DND-41 (cell line): ENCODE results near the gene ERBB2.

Experiments used
- ATAC-seq: fragments of 200-7000 bp; cut with Tn5 transposase; 3 replicates; pipeline ENCODE4 v1.9.1; 2021; ENCODE audit warnings: low read depth; ENCODE audit not compliant: insufficient read depth
- DNase-seq: peaks from one replicate; pipeline ENCODE4 v3.0.0-alpha.2; 2020
- H2AFZ ChIP-seq: 2 replicates; pipeline ENCODE4 v1.6.0; 2012; ENCODE audit warnings: low read depth, low read length
- H3K27ac ChIP-seq: 2 replicates; pipeline ENCODE4 v1.5.1; 2012; ENCODE audit warnings: low read length, inconsistent platforms
- H3K27me3 ChIP-seq: fragments of 200-600 bp; sonication (generic); 2 replicates; pipeline ENCODE4 v1.6.0; 2012; ENCODE audit warnings: low read length, mild to moderate bottlenecking, inconsistent platforms; ENCODE audit not compliant: insufficient read depth, poor library complexity
- H3K36me3 ChIP-seq: 2 replicates; pipeline ENCODE4 v1.5.1; 2012; ENCODE audit warnings: low read length, inconsistent platforms; ENCODE audit not compliant: insufficient read depth
- H3K4me1 ChIP-seq: 2 replicates; pipeline ENCODE4 v1.5.1; 2012; ENCODE audit warnings: mild to moderate bottlenecking, low read length; ENCODE audit not compliant: insufficient read depth
- H3K4me2 ChIP-seq: 2 replicates; pipeline ENCODE4 v1.6.0; 2012; ENCODE audit warnings: mild to moderate bottlenecking, moderate library complexity, low read length, inconsistent platforms; ENCODE audit not compliant: insufficient read depth
- H3K4me3 ChIP-seq, 2 experiments: fragments of 200-600 bp in 1 of 2; shearing (Covaris generic) in 1 of 2; 2 replicates each; pipeline ENCODE4 v1.5.1; 2012 to 2016; ENCODE audit warnings: inconsistent platforms in 2 of 2, low read length in 2 of 2, mild to moderate bottlenecking in 2 of 2, low read depth in 1 of 2, moderate library complexity in 1 of 2
- H3K79me2 ChIP-seq: 2 replicates; pipeline ENCODE4 v1.6.0; 2012; ENCODE audit warnings: low read length, inconsistent platforms; ENCODE audit not compliant: insufficient read depth
- H3K9ac ChIP-seq: 2 replicates; pipeline ENCODE4 v1.6.0; 2012; ENCODE audit warnings: low read depth, mild to moderate bottlenecking, inconsistent platforms, low read length, moderate library complexity
- H3K9me3 ChIP-seq: 2 replicates; pipeline ENCODE4 v1.5.1; 2012; ENCODE audit warnings: low read length, moderate library complexity, mild to moderate bottlenecking, inconsistent platforms; ENCODE audit not compliant: insufficient read depth, severe bottlenecking
- H4K20me1 ChIP-seq: 2 replicates; pipeline ENCODE4 v1.6.0; 2012; ENCODE audit warnings: low read length; ENCODE audit not compliant: insufficient read depth
- EZH2 ChIP-seq: IDR thresholded peaks from 3 replicates; pipeline ENCODE4 v1.6.1; 2012; ENCODE audit warnings: borderline replicate concordance, low read depth, mild to moderate bottlenecking, moderate library complexity, low read length, inconsistent platforms; ENCODE audit not compliant: severe bottlenecking
- TF ChIP-seq, protein P1 (sequence below): IDR thresholded peaks from 2 replicates; pipeline ENCODE4 v1.5.1; 2012; ENCODE audit warnings: borderline replicate concordance, low read length, moderate library complexity, mild to moderate bottlenecking; ENCODE audit not compliant: poor library complexity, severe bottlenecking; ENCODE audit errors: extremely low read depth

ERBB2 gene

DNA sequence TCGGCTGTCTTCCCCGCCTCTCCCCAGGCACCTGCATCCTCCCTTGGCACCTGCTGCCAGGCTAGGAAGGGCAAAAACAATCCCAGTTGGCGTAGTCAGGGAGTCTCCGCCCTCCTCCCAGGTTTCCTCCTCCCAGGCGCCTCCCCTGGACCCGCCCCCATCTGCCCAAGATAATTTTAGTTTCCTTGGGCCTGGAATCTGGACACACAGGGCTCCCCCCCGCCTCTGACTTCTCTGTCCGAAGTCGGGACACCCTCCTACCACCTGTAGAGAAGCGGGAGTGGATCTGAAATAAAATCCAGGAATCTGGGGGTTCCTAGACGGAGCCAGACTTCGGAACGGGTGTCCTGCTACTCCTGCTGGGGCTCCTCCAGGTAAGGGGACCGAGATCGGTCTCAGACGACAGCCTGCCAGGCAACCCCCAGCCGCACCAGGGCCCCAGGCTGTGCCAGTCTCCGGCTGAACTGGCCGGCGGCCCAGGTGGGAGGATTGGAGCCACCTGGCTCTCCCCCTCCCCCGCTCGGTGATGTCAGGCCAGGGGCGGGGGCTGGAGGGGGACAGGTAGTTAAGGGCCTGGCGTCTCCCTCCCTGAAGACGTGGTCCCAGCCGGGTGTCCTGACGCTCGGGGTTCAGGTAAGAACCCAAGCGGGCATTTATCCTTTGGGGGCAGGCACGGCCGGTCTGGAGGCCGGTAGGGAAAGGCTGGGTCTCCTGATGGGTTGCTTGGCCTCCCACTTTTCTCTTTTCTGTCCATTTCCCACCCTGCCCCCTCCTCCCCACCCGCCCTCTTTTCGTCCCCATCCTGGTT is 38.1 kb downstream of the ERBB2 start, which contains the start of gene GRB7:
Gene GRB7 (plus strand): TSS at position 179 of the 808 bp plus-strand sequence. CDS start 4,364 bp downstream, outside the sequence.
- no peaks in the 10 kb centered on the region for H3K27me3 ChIP-seq
- no peaks in the 10 kb centered on the region for H3K9me3 ChIP-seq
- no peaks in the 10 kb centered on the region for H3K4me1 ChIP-seq
- H3K36me3 ChIP-seq: no peaks in the 10 kb centered on the region
- TF ChIP-seq EZH2: no peak
- TF ChIP-seq, protein P1, sequence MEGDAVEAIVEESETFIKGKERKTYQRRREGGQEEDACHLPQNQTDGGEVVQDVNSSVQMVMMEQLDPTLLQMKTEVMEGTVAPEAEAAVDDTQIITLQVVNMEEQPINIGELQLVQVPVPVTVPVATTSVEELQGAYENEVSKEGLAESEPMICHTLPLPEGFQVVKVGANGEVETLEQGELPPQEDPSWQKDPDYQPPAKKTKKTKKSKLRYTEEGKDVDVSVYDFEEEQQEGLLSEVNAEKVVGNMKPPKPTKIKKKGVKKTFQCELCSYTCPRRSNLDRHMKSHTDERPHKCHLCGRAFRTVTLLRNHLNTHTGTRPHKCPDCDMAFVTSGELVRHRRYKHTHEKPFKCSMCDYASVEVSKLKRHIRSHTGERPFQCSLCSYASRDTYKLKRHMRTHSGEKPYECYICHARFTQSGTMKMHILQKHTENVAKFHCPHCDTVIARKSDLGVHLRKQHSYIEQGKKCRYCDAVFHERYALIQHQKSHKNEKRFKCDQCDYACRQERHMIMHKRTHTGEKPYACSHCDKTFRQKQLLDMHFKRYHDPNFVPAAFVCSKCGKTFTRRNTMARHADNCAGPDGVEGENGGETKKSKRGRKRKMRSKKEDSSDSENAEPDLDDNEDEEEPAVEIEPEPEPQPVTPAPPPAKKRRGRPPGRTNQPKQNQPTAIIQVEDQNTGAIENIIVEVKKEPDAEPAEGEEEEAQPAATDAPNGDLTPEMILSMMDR: no peak
- ATAC-seq (no peak), DNase-seq (no peak)
- no peak within 1 kb of the TSS for H2AFZ ChIP-seq
- H3K4me2 ChIP-seq: no peak within 1 kb of the TSS
- no peak within 1 kb of the TSS for H3K27ac ChIP-seq
- no peak within 1 kb of the TSS for H3K4me3 ChIP-seq
- no peaks in the 10 kb centered on the region for H4K20me1 ChIP-seq
- no peak within 1 kb of the TSS for H3K9ac ChIP-seq
- H3K79me2 ChIP-seq: no peaks in the 10 kb centered on the region

DNA sequence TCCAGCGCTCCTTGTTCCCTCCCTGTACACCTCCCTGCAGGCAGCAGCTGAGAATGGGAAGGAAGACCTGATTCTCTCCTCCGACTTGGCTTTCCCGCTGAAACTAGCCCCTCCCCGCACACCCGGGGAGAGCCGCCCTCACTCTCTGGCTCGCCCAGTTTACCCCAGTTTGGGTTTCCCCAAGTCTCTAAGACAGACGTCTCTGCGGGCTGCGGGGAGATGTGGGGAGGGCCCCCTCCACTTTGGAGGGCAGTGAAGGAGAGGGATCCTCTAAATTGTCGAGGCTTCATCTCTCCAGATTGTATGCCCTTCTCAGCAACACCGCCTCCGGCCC is 38.7 kb downstream of the ERBB2 start:
- no peak overlapping the region for H2AFZ ChIP-seq
- H3K27ac ChIP-seq: no peak overlapping the region
- H3K27me3 ChIP-seq: no peaks in the 10 kb centered on the region
- H4K20me1 ChIP-seq: no peaks in the 10 kb centered on the region
- DNase-seq (no peak), ATAC-seq (no peak)
- no peak overlapping the region for H3K9ac ChIP-seq
- no peak overlapping the region for H3K4me3 ChIP-seq
- H3K4me2 ChIP-seq: no peak overlapping the region
- no peaks in the 10 kb centered on the region for H3K4me1 ChIP-seq
- no peak for TF ChIP-seq EZH2
- TF ChIP-seq, protein P1: no peak
- H3K9me3 ChIP-seq: no peaks in the 10 kb centered on the region
- H3K79me2 ChIP-seq: no peaks in the 10 kb centered on the region
- no peaks in the 10 kb centered on the region for H3K36me3 ChIP-seq

DNA sequence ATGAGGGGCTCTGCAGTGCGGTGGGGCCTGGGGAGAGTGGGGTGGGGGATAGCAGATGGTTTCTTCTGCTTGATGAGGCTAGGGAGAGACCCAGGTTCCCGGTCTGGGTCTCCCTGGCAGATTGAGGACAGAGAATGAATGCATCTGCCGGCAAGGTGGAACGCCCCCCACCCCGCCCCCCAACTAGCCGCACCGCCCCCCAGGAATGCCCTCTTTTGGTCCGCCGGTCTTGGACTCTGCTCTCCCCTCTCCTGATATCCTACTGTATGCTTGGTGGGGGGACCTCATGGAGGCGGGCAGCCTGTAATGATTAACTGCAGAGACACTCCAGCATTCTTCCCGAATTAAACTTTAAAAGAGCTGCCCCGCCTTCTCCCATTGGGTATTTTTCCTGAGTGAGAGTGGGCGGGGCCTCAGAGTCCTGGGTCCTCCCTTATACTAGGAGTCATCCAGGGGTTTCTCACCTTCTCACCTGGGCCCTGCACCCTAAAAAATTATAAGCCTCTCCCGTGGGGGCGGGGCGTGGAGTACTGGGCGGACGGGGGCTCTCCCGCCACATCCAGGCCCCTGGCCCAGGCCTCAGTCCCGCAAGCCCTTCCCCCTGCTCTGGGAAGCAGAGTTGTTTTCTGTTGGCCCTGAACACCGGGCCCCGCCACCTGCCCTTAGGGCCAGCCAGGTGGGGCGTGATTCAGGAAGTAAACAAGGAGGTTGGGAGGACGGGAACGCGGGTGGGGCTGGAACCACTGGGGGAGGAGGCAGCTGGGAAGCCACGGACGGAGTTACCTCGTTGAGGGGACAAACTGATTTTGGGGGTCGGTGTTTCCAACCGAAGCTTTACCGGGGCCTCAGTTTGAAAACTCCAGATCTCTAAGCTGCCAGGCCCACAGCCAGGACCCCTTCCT is 39.4 kb downstream of the ERBB2 start:
- no peak overlapping the region for H3K4me2 ChIP-seq
- no peak overlapping the region for H2AFZ ChIP-seq
- no peaks in the 10 kb centered on the region for H3K36me3 ChIP-seq
- TF ChIP-seq, protein P1: no peak
- TF ChIP-seq EZH2: no peak
- no peak for DNase-seq
- H3K9ac ChIP-seq: no peak overlapping the region
- no peaks in the 10 kb centered on the region for H3K9me3 ChIP-seq
- H3K79me2 ChIP-seq: no peaks in the 10 kb centered on the region
- H3K4me1 ChIP-seq: no peaks in the 10 kb centered on the region
- H4K20me1 ChIP-seq: no peaks in the 10 kb centered on the region
- no peak overlapping the region for H3K4me3 ChIP-seq
- ATAC-seq: no peak
- no peak overlapping the region for H3K27ac ChIP-seq
- H3K27me3 ChIP-seq: no peaks in the 10 kb centered on the region
